Astrocyte (in vitro differentiated cells and primary cell): ENCODE measurements around the gene TERT.

Experiments
- CTCF ChIP-seq: IDR thresholded peaks from 2 replicates; pipeline ENCODE4 v1.5.1; 2011; ENCODE audit warnings: low read depth, mild to moderate bottlenecking, inconsistent platforms, low read length, moderate library complexity; ENCODE audit not compliant: insufficient read depth
- EZH2 ChIP-seq: IDR thresholded peaks from 2 replicates; pipeline ENCODE4 v1.6.1; 2012; ENCODE audit warnings: mild to moderate bottlenecking, low read length, inconsistent platforms; ENCODE audit not compliant: insufficient read depth

DNA sequence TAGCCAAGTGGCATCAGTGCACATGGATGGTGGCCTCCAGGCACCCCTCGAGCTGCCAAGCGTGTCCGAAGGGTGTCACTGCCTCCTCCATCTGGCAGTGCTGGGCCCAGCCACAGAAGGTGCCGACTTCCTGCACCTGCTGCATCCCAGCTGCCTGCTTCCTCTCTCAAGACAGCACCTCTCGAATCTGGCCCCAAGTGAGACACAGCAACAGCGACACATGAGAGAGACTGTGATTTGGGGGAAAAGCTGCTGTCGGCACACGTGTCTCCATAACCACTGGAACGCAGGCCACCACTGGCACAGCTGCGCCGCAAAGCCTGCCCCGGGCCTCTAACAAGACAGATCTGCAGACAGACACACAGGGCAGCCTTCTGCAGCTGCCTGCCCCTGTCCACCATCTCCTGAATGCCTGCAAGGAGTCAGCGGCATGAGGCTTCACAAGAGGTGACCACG is 41.3 kb upstream of the TERT start:
- TF ChIP-seq CTCF: no peak
- no peak for TF ChIP-seq EZH2
